ENCODE measurements around the gene ZNF576. TPM values are rescaled to one million over a fixed set of nuclear protein-coding genes. Genes with fewer than 3 reads are reported as not detected.
"Not testable (repeated sequence)": the region's sequence is repeated elsewhere in the genome, so short reads cannot be mapped to it uniquely, and the experiment has no call there.

Gene ZNF576
- total RNA-seq, 1 donor from 2014 or later, result 19.2 TPM

- intact Hi-C loops (cut with micrococcal nuclease), result loop anchor here (1.0 to 2.0 kb wide), 10 partner anchors 12 to 180 kb away; partner anchors contain the start of genes IRGQ, SMG9, ZNF428 and ZNF575
Measured at GRCh38 chr19:43574424-43575155, 21.8 kb upstream of the ZNF576 start.

- intact Hi-C loops (cut with micrococcal nuclease), result loop anchor here (1.0 to 2.0 kb wide), 10 partner anchors 13 to 179 kb away; partner anchors contain the start of genes IRGQ, SMG9, ZNF428 and ZNF575
Measured at GRCh38 chr19:43575156-43575950, 21.0 kb upstream of the ZNF576 start, which contains the start of the genes PINLYP and XRCC1. Gene PINLYP (plus strand): TSS chr19:43575801. CDS start chr19:43577192, 1,391 bp downstream. Gene XRCC1 (minus strand): TSS chr19:43575527. CDS start chr19:43575458, 69 bp downstream.

DNA sequence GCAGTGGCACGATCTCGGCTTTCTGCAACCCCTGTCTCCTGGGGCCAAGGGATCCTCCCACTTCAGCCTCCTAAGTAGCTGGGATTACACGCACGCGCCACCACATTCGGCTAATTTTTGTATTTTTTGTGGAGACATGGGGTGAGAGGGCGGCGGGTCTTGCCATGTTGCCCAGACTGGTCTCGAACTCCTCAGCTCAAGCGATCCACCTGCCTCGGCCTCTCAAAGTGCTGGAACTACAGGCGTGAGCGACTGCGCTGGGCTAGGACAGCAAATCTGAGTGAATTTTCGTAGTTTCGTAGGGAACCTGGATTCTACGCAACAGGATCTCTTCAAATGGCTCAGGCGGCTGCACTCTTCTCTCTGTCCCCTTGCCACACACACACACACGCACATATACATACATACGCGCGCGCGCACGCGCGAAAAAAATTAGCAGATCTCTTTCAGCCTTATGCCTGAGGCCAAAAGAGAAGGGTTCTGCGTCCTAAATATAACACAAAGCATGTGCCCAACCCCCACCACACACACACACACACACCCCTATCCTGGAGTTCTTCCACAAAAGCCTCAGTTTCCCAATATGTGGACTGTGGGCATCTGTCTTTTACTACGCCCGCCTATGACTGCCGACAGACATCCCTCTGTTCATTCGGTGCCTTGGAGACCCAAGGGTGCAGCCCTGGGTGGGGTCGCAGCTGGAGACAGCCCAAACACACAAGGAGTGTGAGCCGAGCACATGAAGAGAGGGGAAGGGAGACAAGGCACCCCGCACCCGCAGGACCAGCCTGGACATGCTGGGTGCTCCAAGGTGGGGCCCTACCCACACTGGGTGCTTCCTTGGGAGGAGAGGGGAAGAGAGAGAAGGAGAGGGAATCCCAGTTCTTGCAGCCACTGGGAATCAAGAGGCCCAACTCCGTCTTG, 20.2 kb upstream of the ZNF576 start:
- intact Hi-C loops (cut with micrococcal nuclease), result loop anchor here (1.0 to 2.0 kb wide), 10 partner anchors 14 to 178 kb away; partner anchors contain the start of genes IRGQ, SMG9, ZNF428 and ZNF575

GRCh38 chr19:43578787-43579186, 17.6 kb upstream of the ZNF576 start:
- intact Hi-C loops (cut with micrococcal nuclease), result no loop called here

GRCh38 chr19:43581467-43581866, 14.9 kb upstream of the ZNF576 start:
- intact Hi-C loops (cut with micrococcal nuclease), result loop anchor here (2.0 kb wide), 1 partner anchor 19 kb away; no protein-coding TSS in a partner anchor

DNA sequence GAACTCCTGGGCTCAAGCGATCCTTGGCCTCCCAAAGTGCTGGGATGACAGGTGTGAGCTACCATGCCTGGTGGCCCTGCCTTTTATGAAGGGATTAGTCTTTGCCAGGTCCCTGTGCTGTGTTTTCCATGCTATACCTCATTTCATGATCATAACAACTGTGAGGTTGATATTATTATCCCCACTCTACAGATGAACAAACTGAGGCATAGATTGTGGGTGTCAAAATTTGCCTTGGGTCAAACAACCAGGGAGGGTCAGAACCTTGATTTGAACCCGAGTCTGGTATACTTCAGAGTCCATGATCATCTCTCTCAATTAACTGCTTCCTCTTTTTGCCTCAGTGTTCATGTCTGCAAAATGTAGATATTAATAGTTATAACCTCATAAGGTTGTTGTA, 13.9 kb upstream of the ZNF576 start:
- intact Hi-C loops (cut with micrococcal nuclease), result no loop called here

DNA sequence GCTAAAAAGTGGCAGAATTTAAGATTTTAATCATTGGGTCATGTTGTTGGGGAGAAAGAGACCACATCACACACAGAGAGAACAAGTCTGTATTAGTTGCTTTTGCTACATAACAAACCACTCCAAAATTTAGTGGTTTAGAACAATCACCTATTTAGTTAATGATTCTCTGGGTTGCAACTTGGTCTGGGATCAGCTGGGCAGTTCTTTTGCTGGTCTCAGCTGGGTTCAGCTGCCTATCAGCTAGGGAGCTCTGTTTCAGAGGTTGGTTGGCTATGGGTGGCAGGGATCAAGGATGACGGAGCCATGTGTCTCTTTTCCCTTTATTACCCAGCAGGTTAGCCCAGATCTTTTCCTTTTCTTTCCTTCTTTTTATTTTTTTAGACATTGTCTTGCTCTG, 11.9 kb upstream of the ZNF576 start:
- intact Hi-C loops (cut with micrococcal nuclease), result no loop called here

DNA sequence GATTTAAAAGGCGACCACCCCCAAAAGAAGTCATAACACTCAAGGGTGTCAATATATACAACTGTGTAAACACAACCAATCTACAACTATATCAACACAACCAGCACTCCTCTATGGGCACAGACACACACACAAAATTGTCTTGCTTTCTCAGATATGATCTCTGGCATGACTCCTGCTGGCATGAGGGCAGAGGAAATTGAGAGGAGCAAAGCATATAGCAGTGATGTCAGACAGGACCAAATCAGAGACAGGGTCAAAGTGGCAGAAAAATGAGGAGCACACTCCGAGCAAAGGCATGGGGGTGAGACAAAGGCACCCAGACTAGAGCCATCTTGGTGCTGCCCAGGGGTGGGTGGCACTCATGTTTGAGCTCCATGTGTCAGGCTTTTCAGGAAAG, 10.0 kb upstream of the ZNF576 start:
- intact Hi-C loops (cut with micrococcal nuclease), result no loop called here

DNA sequence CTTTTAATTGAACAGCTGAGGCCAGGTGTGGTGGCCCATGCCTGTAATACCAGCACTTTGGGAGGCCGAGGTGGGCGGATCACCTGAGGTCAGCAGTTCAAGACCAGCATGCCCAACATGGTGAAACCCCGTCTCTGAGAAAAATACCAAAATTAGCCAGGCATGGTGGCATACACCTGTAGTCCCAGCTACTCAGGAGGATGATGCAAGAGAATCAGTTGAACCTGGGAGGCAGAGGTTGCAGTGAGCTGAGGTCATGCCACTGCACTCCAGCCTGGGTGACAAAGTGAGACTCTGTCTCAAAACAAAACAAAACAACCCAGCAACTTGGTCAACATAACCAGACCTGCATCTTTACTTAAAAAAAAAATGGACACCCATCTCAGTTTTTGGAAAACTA, 9.4 kb upstream of the ZNF576 start:
- intact Hi-C loops (cut with micrococcal nuclease), result not testable (repeated sequence)

- intact Hi-C loops (cut with micrococcal nuclease), result no loop called here
Measured at GRCh38 chr19:43589277-43589676, 7.1 kb upstream of the ZNF576 start.

DNA sequence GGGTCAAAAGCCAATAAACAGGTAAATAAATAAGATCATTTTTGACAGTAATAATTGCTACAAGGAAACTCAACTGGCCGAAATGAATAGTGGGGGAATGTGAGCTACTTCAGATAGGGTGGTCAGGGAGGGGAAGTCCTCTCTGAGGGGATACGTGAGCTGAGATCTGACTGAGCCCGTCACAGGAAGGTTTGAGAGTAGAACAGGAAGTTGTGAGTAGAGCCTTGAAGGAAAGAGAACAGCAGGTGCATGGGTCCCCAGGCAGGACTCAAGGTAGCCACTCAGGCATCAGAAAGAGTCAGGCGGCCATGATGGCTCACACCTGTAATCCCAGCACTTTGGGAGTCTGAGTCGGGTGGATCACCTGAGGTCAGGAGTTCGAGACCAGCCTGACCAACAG, 6.7 kb upstream of the ZNF576 start:
- intact Hi-C loops (cut with micrococcal nuclease), result no loop called here

GRCh38 chr19:43591904-43592772, 4.3 kb upstream of the ZNF576 start:
- intact Hi-C loops (cut with micrococcal nuclease), result no loop called here

- intact Hi-C loops (cut with micrococcal nuclease), result no loop called here
Measured at GRCh38 chr19:43592800-43593350, 3.5 kb upstream of the ZNF576 start.

DNA sequence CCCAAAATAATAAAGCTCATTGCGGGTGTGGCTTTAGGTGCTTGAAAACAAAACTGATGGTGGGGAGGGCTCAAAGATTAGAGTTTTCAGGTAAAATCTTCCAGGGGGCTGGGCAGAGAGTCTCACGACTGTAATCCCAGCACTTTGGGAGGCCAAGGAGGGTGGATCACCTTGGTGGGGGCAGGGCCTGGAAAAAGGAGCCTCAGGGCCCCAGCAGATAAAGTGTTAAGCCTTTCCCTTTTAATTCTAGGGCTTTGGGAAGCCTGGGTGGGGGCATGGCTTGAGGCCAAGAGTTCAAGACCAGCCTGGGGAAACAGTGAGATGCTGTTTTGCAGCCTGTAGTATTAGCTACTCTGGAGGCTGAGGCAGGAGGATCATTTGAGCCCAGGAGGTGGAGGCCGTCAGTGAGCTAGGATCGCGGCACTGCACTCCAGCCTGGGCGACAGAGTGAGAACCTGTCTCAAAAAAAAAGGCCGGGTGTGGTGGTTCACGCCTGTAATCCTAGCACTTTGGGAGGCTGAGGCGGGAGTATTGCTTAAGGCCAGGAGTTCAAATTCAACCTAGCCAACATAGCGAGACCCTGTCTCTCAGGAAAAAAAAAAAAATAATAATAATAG, 2.2 kb upstream of the ZNF576 start:
- intact Hi-C loops (cut with micrococcal nuclease), result loop anchor here (1.0 kb wide), 3 partner anchors 39 to 161 kb away; no protein-coding TSS in a partner anchor

- intact Hi-C loops (cut with micrococcal nuclease), result loop anchor here (1.0 kb wide), 3 partner anchors 40 to 162 kb away; no protein-coding TSS in a partner anchor
Measured at GRCh38 chr19:43594710-43595604, 1.4 kb upstream of the ZNF576 start.

DNA sequence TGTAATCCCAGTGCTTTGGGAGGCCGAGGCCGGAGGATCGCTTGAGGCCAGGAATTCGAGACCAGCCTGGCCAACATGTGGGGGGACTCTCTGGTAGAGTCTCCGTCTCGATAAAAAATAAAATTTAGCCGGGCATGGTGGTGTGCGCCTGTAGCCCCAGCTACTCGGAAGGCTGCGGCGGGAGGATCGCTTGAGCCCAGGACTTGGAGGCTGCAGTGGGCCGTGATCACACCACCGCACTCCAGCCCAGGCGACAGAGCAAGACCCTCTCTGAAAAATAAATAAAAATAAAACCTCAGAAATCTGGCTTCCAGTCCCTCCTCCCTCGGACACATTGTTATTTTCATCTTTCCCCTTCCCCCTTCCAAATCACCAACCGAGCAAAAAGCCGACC, 793 bp upstream of the ZNF576 start:
- intact Hi-C loops (cut with micrococcal nuclease), result no loop called here

GRCh38 chr19:43596842-43597461, 557 bp downstream of the ZNF576 start:
- intact Hi-C loops (cut with micrococcal nuclease), result loop anchor here (1.0 to 2.0 kb wide), 13 partner anchors 17 to 1293 kb away; partner anchors contain the start of genes PHLDB3, PINLYP, SMG9 and XRCC1
